Mesothelial cell of epicardium (in vitro differentiated cells): ENCODE data around the gene HEMK1. TPM values are rescaled to one million over a fixed set of nuclear protein-coding genes. Genes with fewer than 3 reads are reported as not detected.

Experiments
- DNase-seq, 2 experiments: peaks; one replicate each; pipeline ENCODE4 v3.0.0; 2021; ENCODE audit warnings: low spot score in 2 of 2; ENCODE audit not compliant: unreplicated experiment in 2 of 2
- H3K27ac Mint-ChIP-seq: 2 replicates; pipeline ENCODE4 v1.8.0; 2021; ENCODE audit warnings: mixed read lengths
- H3K27me3 Mint-ChIP-seq: 2 replicates; pipeline ENCODE4 v1.8.0; 2021; ENCODE audit warnings: low read depth, mixed read lengths
- H3K36me3 Mint-ChIP-seq: 2 replicates; pipeline ENCODE4 v1.8.0; 2021; ENCODE audit warnings: mixed read lengths
- H3K4me1 Mint-ChIP-seq: 2 replicates; pipeline ENCODE4 v1.8.0; 2021; ENCODE audit warnings: mixed read lengths
- H3K4me3 Mint-ChIP-seq: 2 replicates; pipeline ENCODE4 v1.8.0; 2021; ENCODE audit warnings: mild to moderate bottlenecking, moderate library complexity, mixed read lengths
- H3K9me3 Mint-ChIP-seq: 2 replicates; pipeline ENCODE4 v1.8.0; 2021; ENCODE audit warnings: mixed read lengths
- CTCF ChIP-seq: fragments of 200-600 bp; sonication (generic); IDR thresholded peaks from one replicate; pipeline ENCODE4 v1.5.0; 2021; ENCODE audit warnings: antibody characterized with exemption; ENCODE audit not compliant: unreplicated experiment
- total RNA-seq: library from RNA; stranded (reverse); gene quantifications from 3 replicates; pipeline ENCODE4 v1.2.1, GENCODE V29; 2021

HEMK1 gene
- total RNA-seq, 1 donor from 2014 or later, result 32.8 TPM

GRCh38 chr3:50533316-50533715 lies 36.0 kb upstream of the HEMK1 start:
- no peak overlapping the region for H3K27ac Mint-ChIP-seq
- H3K4me1 Mint-ChIP-seq, result peaks cover 15% of the 10 kb centered on the region
- DNase-seq, result no peak
- H3K9me3 Mint-ChIP-seq, result no peaks in the 10 kb centered on the region
- TF ChIP-seq CTCF, result no peak
- H3K4me3 Mint-ChIP-seq, result no peak overlapping the region
- no peaks in the 10 kb centered on the region for H3K36me3 Mint-ChIP-seq
- peaks cover 77% of the 10 kb centered on the region for H3K27me3 Mint-ChIP-seq

GRCh38 chr3:50533807-50534461 lies 35.4 kb upstream of the HEMK1 start:
- Mint-ChIP-seq H3K9me3 (no peaks in the 10 kb centered on the region), H3K4me1 (peaks cover 20% of the 10 kb centered on the region), H3K36me3 (no peaks in the 10 kb centered on the region), H3K4me3 (no peak overlapping the region), H3K27me3 (peaks cover 75% of the 10 kb centered on the region), H3K27ac (no peak overlapping the region)
- no peak for DNase-seq
- TF ChIP-seq CTCF, result no peak

- peaks cover 66% of the 10 kb centered on the region for H3K27me3 Mint-ChIP-seq
- no peak for TF ChIP-seq CTCF
- H3K4me1 Mint-ChIP-seq, result peaks cover 27% of the 10 kb centered on the region
- no peaks in the 10 kb centered on the region for H3K9me3 Mint-ChIP-seq
- H3K36me3 Mint-ChIP-seq, result no peaks in the 10 kb centered on the region
- DNase-seq, result no peak
- H3K4me3 Mint-ChIP-seq, result no peak overlapping the region
- no peak overlapping the region for H3K27ac Mint-ChIP-seq
Measured at GRCh38 chr3:50534681-50535330, 34.5 kb upstream of the HEMK1 start.

GRCh38 chr3:50536471-50537180 lies 32.7 kb upstream of the HEMK1 start:
- DNase-seq, result no peak
- peaks cover 50% of the 10 kb centered on the region for H3K27me3 Mint-ChIP-seq
- no peak overlapping the region for H3K27ac Mint-ChIP-seq
- H3K9me3 Mint-ChIP-seq, result no peaks in the 10 kb centered on the region
- TF ChIP-seq CTCF, result no peak
- H3K4me3 Mint-ChIP-seq, result no peak overlapping the region
- no peaks in the 10 kb centered on the region for H3K36me3 Mint-ChIP-seq
- H3K4me1 Mint-ChIP-seq, result peaks cover 27% of the 10 kb centered on the region

GRCh38 chr3:50537421-50538129 lies 31.7 kb upstream of the HEMK1 start:
- H3K36me3 Mint-ChIP-seq, result no peaks in the 10 kb centered on the region
- H3K4me1 Mint-ChIP-seq, result peaks cover 22% of the 10 kb centered on the region
- H3K27me3 Mint-ChIP-seq, result peaks cover 42% of the 10 kb centered on the region

More at GRCh38 chr3:50537421-50538129, 31.7 kb upstream of the HEMK1 start:
- Mint-ChIP-seq H3K9me3 (no peaks in the 10 kb centered on the region), H3K27ac (no peak overlapping the region), H3K4me3 (no peak overlapping the region)
- DNase-seq, result no peak
- TF ChIP-seq CTCF, result no peak
